Caco-2 (cell line): Measurements from ENCODE around the gene ELL2. TPM values are rescaled to one million over a fixed set of nuclear protein-coding genes. Genes with fewer than 3 reads are reported as not detected.

Source experiments
- BruUV-seq: library from RNA; stranded (reverse); fragments of 400-500 nt; replicated peaks from 2 replicates; lab custom pipeline; 2021; lab: Mats Ljungman, UMichigan
- CTCF ChIA-PET: fragments of 300-600 bp; sonication (Branson Sonifier 250); formaldehyde crosslinking; loops from one replicate; lab custom pipeline; 2022; ENCODE audit warnings: antibody characterized with exemption; lab: Charles Lee
- POLR2A ChIA-PET: fragments of 300-600 bp; sonication (Branson Sonifier 250); formaldehyde crosslinking; loops from one replicate; lab custom pipeline; 2022; ENCODE audit warnings: antibody characterized with exemption; lab: Charles Lee
- DNase-seq, 2 experiments: peaks; one replicate each; pipeline versions ENCODE4 v3.0.0 to v3.0.0-alpha.2; 2020 to 2022
- H3K27me3 ChIP-seq: replicated peaks from 2 replicates; pipeline ENCODE4 v1.6.0; 2011; ENCODE audit warnings: low read length; ENCODE audit not compliant: control insufficient read depth, insufficient read depth
- H3K36me3 ChIP-seq: 2 replicates; pipeline ENCODE4 v1.5.1; 2011; ENCODE audit warnings: low read length; ENCODE audit not compliant: control insufficient read depth, insufficient read depth
- H3K4me1 ChIP-seq: fragments of 250-450 bp; sonication (Bioruptor Pico); 2 replicates; pipeline ENCODE4 v1.5.1; 2020; ENCODE audit warnings: mild to moderate bottlenecking
- H3K4me3 ChIP-seq: 2 replicates; pipeline ENCODE4 v1.5.1; 2011; ENCODE audit warnings: low read depth, mild to moderate bottlenecking, control low read depth, low read length
- H3K9me3 ChIP-seq: fragments of 250-450 bp; sonication (Bioruptor Pico); 2 replicates; pipeline ENCODE4 v1.5.1; 2020; ENCODE audit warnings: mild to moderate bottlenecking, moderate library complexity
- H3K27ac Mint-ChIP-seq: one replicate; pipeline ENCODE4 v1.8.0; 2022; ENCODE audit warnings: mixed read lengths; ENCODE audit not compliant: unreplicated experiment
- H3K27me3 Mint-ChIP-seq: one replicate; pipeline ENCODE4 v1.8.0; 2022; ENCODE audit warnings: mixed read lengths; ENCODE audit not compliant: insufficient read depth, unreplicated experiment
- H3K36me3 Mint-ChIP-seq: one replicate; pipeline ENCODE4 v1.8.0; 2022; ENCODE audit warnings: mild to moderate bottlenecking, mixed read lengths; ENCODE audit not compliant: insufficient read depth, unreplicated experiment
- H3K4me1 Mint-ChIP-seq: one replicate; pipeline ENCODE4 v1.8.0; 2022; ENCODE audit warnings: low read depth, mixed read lengths; ENCODE audit not compliant: unreplicated experiment
- H3K4me3 Mint-ChIP-seq: one replicate; pipeline ENCODE4 v1.8.0; 2022; ENCODE audit warnings: mild to moderate bottlenecking, moderate library complexity, mixed read lengths; ENCODE audit not compliant: unreplicated experiment
- H3K9me3 Mint-ChIP-seq: one replicate; pipeline ENCODE4 v1.8.0; 2022; ENCODE audit warnings: mixed read lengths; ENCODE audit not compliant: unreplicated experiment
- intact Hi-C: fragments of 100-400 bp; cut with micrococcal nuclease; formaldehyde crosslinking; loops from one replicate; pipeline ENCODE4 v1.10.0; 2022; ENCODE audit not compliant: unreplicated experiment
- total RNA-seq: library from RNA; stranded (reverse); gene quantifications from 2 replicates; pipeline ENCODE4 v1.2.3, GENCODE V29; 2022
- TF ChIP-seq, protein P1 (sequence below), 2 experiments: fragments of 200-600 bp in 1 of 2; IDR thresholded peaks; 1 replicate in 1 of 2; 2 replicates in 1 of 2; pipeline versions ENCODE4 v1.5.1 to v1.8.0; 2011 to 2022; ENCODE audit warnings: antibody characterized with exemption in 1 of 2, control low read depth in 1 of 2, inconsistent platforms in 1 of 2, low read depth in 1 of 2, low read length in 1 of 2, mild to moderate bottlenecking in 1 of 2, moderate library complexity in 1 of 2; ENCODE audit not compliant: insufficient read depth in 1 of 2, severe bottlenecking in 1 of 2, unreplicated experiment in 1 of 2

Gene ELL2
- total RNA-seq, 1 experiment from 2014 or later, result 81.0 TPM

DNA sequence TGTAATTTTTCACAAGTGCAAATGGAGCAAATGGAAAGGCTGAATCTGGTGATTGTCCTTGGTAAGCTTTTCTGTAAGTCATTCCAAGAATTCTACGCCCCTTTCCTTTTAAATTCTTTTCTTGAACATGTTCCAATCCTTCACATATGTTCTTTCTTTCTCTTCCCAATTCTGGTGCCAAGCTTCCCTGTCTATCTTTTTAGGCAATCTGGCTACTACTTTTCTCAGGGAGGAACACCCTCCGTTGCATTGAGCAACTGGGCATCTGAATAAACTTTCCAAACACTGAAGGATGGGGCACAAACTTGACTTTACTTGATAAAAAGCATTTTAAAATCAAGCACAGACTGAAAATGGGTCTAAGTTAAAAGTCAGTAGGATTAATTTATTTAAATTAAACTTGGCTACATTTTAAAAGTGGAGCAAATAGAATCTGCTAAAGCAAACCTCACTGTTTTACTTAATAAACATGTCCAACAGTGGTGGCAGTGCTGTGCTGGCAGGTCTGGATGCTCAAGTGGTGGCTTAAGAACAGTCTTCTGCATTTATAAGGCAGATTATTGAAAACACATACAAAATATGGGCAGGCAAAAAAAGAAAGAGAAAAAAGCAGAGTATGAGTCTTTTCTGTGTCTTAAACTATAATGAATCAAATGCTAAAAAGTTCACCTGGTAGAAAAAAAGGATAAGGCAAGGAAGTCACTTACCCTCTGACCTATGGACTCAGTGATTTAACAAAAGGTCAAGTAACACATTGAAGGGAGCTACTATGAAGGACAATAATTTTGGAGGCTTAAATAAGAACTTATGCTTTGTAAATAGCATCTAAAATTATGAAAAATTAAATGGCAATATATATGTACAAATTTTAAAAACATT, 5.4 kb downstream of the ELL2 start:
- POLR2A ChIA-PET, result interaction anchor here (0.5 kb wide), 1 partner anchor 113 kb away, joined by 4 read pairs; no protein-coding TSS in a partner anchor
- no peaks in the 10 kb centered on the region for H3K9me3 Mint-ChIP-seq
- BruUV-seq, result no TSS peak
- H3K4me1 ChIP-seq, result peaks cover 31% of the 10 kb centered on the region
- peaks cover 2% of the 10 kb centered on the region; the same call in 1 of the 2 replicates for H3K36me3 ChIP-seq
- no peaks in the 10 kb centered on the region for H3K27me3 ChIP-seq
- peaks cover 49% of the 10 kb centered on the region for H3K36me3 Mint-ChIP-seq
- no peaks in the 10 kb centered on the region for H3K9me3 ChIP-seq
- DNase-seq, result no peak
- H3K4me3 Mint-ChIP-seq, result no peak overlapping the region
- H3K4me1 Mint-ChIP-seq, result peaks cover 20% of the 10 kb centered on the region
- H3K27ac Mint-ChIP-seq, result no peak overlapping the region
- CTCF ChIA-PET, result no interaction called here
- TF ChIP-seq, protein P1, sequence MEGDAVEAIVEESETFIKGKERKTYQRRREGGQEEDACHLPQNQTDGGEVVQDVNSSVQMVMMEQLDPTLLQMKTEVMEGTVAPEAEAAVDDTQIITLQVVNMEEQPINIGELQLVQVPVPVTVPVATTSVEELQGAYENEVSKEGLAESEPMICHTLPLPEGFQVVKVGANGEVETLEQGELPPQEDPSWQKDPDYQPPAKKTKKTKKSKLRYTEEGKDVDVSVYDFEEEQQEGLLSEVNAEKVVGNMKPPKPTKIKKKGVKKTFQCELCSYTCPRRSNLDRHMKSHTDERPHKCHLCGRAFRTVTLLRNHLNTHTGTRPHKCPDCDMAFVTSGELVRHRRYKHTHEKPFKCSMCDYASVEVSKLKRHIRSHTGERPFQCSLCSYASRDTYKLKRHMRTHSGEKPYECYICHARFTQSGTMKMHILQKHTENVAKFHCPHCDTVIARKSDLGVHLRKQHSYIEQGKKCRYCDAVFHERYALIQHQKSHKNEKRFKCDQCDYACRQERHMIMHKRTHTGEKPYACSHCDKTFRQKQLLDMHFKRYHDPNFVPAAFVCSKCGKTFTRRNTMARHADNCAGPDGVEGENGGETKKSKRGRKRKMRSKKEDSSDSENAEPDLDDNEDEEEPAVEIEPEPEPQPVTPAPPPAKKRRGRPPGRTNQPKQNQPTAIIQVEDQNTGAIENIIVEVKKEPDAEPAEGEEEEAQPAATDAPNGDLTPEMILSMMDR (IDR thresholded peaks at IDR 0.05; ENCODE audit: insufficient read depth in 1 of 2, low read depth in 1 of 2, low read length in 1 of 2, severe bottlenecking in 1 of 2, unreplicated experiment in 1 of 2), result no peak
- no peaks in the 10 kb centered on the region for H3K27me3 Mint-ChIP-seq
- H3K4me3 ChIP-seq, result no peak overlapping the region
- intact Hi-C loops, result no loop called here

DNA sequence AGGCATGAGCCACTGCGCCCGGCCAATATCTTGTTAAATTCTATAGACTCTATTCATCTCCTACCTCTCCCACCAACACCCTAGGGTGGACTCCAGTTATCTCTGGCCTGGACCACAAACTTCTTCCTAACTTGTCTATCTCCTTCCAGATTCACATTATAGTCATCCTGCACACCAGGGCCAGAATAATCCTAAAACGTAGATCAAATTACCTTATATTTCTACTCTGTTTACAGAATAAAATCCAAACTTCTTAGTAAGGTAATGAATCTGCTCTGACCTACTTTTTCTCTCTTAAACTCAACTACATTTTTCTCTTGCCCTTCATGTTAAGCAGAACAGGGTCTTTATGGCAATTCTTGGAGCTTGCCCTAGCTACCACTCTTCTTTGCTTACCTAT, 6.9 kb downstream of the ELL2 start:
- H3K4me1 Mint-ChIP-seq, result peaks cover 13% of the 10 kb centered on the region
- H3K27me3 Mint-ChIP-seq, result no peaks in the 10 kb centered on the region
- peaks cover 3% of the 10 kb centered on the region; the same call in 1 of the 2 replicates for H3K36me3 ChIP-seq
- peaks cover 38% of the 10 kb centered on the region for H3K36me3 Mint-ChIP-seq
- POLR2A ChIA-PET, result no interaction called here
- H3K27ac Mint-ChIP-seq, result no peak overlapping the region
- H3K9me3 ChIP-seq, result no peaks in the 10 kb centered on the region
- intact Hi-C loops, result no loop called here
- CTCF ChIA-PET, result no interaction called here
- H3K27me3 ChIP-seq, result no peaks in the 10 kb centered on the region
- no peak for DNase-seq
- TF ChIP-seq, protein P1 (IDR thresholded peaks at IDR 0.05; ENCODE audit: insufficient read depth in 1 of 2, low read depth in 1 of 2, low read length in 1 of 2, severe bottlenecking in 1 of 2, unreplicated experiment in 1 of 2), result no peak
- no peaks in the 10 kb centered on the region for H3K9me3 Mint-ChIP-seq
- BruUV-seq, result no TSS peak
- H3K4me1 ChIP-seq, result peaks cover 30% of the 10 kb centered on the region
- H3K4me3 ChIP-seq, result no peak overlapping the region
- no peak overlapping the region for H3K4me3 Mint-ChIP-seq

DNA sequence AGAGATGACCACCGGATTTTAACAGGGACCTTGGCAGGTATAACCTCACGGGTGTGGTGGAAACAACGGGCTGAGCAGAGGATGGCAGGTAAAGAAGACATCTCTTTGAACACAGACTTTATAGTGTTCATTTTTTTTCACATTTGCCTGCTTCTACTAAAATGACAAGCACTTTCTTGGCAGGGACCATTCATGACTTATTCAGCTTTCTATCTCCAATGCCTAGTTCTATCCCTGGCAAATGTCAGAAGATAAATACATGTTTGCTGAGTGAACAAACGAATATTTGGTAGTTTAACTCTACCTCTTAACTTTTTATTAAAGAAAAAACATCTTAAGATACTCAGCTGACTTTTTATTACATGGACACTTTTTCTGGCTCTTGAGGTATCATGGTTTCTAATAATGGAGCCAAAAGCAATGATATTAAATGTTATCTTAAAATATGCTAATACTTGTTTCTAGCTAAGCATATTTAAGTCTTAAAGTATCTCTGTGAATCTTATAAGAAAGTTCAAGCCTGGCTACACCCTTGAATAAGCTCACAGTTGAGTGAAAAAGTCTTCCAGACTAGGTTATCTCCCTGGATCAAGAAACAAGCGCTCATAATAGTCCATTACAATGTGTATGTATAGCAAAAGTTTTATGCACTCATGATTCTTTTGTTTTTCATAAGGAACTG, 8.5 kb downstream of the ELL2 start:
- ChIA-PET POLR2A (no interaction called here), CTCF (no interaction called here)
- DNase-seq, result no peak
- intact Hi-C loops, result no loop called here
- peaks cover 5% of the 10 kb centered on the region for H3K4me1 Mint-ChIP-seq
- H3K36me3 Mint-ChIP-seq, result peaks cover 30% of the 10 kb centered on the region
- H3K27ac Mint-ChIP-seq, result no peak overlapping the region
- H3K4me3 ChIP-seq, result no peak overlapping the region
- H3K36me3 ChIP-seq, result peaks cover 3% of the 10 kb centered on the region; the same call in 1 of the 2 replicates
- no peaks in the 10 kb centered on the region for H3K9me3 Mint-ChIP-seq
- TF ChIP-seq, protein P1 (IDR thresholded peaks at IDR 0.05; ENCODE audit: insufficient read depth in 1 of 2, low read depth in 1 of 2, low read length in 1 of 2, severe bottlenecking in 1 of 2, unreplicated experiment in 1 of 2), result no peak
- no peaks in the 10 kb centered on the region for H3K27me3 ChIP-seq
- H3K27me3 Mint-ChIP-seq, result no peaks in the 10 kb centered on the region
- peaks cover 15% of the 10 kb centered on the region for H3K4me1 ChIP-seq
- H3K9me3 ChIP-seq, result no peaks in the 10 kb centered on the region; the same call in 1 of the 2 replicates
- no TSS peak for BruUV-seq
- no peak overlapping the region for H3K4me3 Mint-ChIP-seq
